GM21515 (cell line): ENCODE data around the gene MEX3A.
A peak's percentile ranks its signal among the peaks of the same experiment; 100 is the strongest.
"Not testable (repeated sequence)": the region's sequence is repeated elsewhere in the genome, so short reads cannot be mapped to it uniquely, and the experiment has no call there.

Source experiments
- ATAC-seq: cut with Tn5 transposase; IDR thresholded peaks from one replicate; pipeline ENCODE4 v1.9.1; 2021; ENCODE audit not compliant: unreplicated experiment

Gene MEX3A

GRCh38 chr1:156056326-156056849, 25.9 kb downstream of the MEX3A start:
- ATAC-seq: no peak

- no peak for ATAC-seq
Measured at GRCh38 chr1:156055281-156056048, 26.8 kb downstream of the MEX3A start.

DNA sequence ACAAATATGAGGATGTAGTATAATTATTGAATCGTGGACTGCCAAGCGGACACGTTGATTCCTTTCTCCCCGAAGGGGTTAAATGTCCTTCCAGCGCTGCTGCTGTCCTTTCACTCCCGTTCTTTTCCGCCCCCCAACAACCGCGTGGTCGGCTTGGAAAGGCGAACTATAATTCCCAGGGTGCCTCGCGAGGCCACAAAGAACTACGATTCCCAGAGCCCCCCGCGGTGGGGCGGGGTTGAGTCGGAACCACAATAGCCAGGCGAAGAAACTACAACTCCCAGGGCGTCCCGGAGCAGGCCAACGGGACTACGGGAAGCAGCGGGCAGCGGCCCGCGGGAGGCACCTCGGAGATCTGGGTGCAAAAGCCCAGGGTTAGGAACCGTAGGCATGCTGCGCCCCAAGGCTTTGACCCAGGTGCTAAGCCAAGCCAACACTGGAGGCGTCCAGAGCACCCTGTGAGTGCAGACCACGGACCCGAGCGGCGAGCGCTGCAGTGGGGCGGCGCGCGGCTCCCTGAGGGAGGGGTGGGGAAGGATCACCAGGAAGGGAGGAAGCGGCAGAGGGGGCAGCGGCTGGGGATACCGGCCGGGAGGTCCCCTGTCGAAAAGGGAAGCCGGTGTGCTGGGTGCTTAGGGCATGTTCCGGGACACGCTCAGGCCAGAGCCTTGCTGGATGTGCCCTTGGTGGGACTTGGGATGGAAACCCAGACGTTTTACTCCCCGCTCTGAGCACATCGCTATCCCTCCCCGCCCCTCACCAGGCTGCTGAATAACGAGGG, 27.6 kb downstream of the MEX3A start, which contains the start of gene LAMTOR2:
Gene LAMTOR2, plus strand, starts transcription at position 283 of the 781 bp plus-strand sequence. Its CDS starts 108 bp downstream, at position 391.
- ATAC-seq: peak; percentile 71

- ATAC-seq: peak; percentile 37
Measured at GRCh38 chr1:156053768-156054499, 28.3 kb downstream of the MEX3A start, which contains the start of gene UBQLN4. Gene UBQLN4 (minus strand): TSS chr1:156053798. CDS start chr1:156053701, 97 bp downstream.

DNA sequence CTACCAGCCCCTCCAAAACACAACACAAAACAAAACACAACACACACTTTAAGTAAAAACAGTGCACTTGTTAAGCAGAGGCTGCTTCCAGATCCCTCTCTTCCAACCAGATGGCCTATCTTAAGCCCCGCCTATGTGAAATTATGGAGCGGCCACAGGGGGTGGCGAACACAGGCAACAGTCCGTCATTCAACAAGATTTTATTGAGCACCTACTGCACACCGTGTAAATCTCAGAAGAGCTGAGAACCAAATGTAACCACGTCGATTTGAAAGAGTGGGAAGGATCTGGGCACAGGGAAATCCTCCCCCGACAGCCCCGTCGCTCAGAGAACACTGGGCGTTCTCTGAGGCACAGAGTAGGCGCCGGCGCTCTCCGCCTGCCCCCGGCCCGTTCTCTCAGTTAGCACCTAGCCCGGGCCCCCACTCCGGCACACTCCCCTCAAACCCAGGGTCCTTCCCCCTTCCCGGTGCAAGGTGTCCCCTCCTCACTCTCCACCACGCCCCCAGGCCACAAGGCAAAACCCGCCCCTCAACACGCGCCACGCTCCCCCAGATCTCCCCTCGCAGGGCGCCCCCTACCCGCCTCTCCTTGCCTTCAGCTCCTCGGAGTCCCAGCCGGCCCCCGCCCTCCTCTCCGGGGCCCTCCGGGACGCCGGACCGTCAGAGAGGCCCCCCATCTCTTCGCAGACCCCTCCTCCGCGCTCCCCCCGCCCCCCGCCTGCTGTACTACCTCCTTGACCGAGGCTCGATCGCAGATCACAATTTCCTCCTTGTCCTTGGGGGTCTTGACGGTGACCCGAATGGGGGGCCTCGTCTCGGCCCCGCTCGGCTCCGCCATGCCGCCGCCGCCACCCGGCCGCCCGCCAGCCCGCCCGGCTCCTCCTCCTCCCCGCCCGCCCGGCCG, 29.1 kb downstream of the MEX3A start:
- ATAC-seq: peak; percentile 17

- no peak for ATAC-seq
Measured at GRCh38 chr1:156051011-156051725, 31.1 kb downstream of the MEX3A start.

DNA sequence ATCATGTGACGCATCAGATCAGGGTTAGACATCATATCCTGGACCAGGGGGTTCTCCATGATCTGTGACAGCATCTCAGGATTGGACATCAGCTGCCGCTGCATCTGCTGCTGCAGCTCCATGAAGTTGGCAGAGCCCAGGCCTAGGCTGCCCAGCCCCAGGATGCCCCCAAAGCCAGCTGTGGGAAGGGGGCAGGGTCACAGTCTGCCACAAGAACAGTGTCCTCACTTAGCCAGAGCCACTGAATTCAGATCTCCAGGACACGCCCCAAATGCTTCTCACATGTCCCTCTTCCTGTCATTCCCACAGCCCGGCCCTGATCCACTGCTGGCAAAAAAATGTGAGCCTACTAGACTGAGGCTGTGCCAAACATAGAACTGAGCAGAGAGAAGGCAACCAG, 31.9 kb downstream of the MEX3A start:
- ATAC-seq: no peak

DNA sequence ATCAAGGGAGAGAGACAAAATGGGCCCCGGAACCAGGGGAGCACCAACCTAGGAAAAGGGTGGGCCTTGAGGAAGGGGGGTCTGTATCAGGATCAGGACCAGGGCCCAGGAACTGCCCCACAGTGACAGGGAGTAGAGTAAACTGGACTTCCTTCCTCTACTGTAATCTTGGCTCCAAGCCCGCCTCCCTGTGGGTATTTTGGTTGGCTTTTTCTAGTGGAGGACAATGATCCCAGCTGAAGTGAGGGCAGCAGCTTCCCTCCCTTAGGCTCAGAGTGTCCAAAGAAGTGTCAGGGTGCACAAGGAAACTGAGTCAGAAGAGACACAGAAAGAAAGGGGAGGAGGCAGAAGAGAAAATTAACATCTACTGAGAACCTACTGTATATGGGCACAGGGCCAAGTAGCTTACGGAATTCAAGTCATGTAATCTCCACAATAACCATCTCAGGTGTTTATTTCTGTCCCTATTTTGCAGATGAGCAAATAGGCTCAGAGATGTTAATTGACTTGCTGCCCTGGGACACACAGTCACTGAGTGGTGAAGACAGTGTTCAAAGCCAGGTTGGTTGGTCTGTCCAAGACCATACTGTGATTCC, 33.5 kb downstream of the MEX3A start:
- ATAC-seq: no peak

DNA sequence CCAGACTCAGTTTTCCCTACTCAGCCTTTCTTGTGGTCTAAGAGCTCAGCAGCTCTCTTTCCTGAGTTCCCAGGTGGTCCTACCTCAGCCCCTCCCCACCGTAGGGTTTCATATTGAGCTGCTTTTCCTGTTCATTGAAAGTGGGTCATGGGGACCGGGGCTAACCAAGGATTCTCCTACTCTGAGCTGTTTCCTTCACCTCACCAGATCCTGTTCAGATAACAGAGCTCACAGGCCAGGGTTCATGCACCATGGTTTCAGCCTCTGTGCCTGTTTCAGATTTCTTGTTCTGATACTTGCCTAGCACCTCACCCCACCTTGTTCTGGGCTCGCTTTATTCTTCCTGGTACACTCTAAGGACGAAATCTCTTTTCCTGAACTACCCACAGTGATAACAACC, 37.2 kb downstream of the MEX3A start:
- no peak for ATAC-seq

- ATAC-seq: no peak
Measured at GRCh38 chr1:156042828-156043227, 39.4 kb downstream of the MEX3A start.

GRCh38 chr1:156034991-156035390, 47.3 kb downstream of the MEX3A start:
- not testable (repeated sequence) for ATAC-seq

DNA sequence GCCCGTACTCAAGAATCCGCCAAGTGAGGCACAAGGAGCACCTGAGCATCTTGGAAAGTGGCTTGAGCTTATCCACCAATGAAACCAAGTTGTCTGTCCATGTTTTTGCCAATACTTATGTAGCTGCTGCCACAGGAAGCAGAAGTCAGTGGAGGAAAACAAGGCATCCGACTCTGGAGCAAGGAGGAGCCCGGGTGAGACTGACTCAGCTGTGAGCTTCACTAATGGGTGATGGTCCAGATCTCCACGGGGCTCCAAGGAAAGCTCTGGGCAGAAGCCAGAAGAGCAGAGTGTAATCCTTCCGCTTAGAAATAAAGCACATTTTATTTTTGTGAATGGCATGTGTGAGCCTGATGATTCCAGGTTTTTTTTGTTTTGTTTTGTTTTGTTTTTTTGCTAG, 49.3 kb downstream of the MEX3A start:
- ATAC-seq: no peak

DNA sequence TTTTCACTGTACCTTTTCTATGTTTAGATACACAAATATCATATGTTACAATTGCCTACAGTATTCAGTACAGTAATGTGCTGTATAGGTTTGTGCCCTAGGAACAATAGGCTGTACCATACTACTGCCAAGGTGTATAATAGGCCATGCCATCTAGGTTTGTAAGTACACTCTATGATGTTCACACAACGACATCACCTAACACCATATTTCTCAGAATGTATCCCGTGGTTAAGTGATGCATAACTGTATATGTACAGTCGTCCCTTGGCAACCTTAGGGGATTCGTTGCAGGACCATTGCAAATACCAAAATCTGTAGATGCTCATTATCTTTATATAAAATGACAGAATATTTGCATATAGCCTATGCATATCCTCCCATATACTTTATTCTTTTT, 55.7 kb downstream of the MEX3A start:
- no peak for ATAC-seq

DNA sequence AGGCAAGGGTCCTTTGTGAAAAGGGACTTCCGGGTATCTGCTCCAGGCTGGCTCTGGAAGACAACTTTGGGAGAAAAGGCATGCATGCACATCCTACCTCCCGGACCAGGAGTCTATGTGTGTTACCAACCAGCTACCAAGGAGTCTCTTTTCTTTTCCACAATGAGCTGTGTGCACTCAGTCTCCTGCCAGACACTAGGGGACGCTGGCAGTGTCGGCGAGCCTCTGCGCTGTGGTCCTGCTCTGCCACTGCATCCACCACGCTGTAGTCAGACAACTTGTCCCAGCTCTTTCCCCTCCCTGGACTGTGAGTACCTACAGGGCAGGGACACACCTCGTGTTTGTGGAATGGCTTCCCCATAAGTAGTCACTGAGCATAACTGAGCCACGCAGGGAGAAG, 56.4 kb downstream of the MEX3A start:
- ATAC-seq: no peak

DNA sequence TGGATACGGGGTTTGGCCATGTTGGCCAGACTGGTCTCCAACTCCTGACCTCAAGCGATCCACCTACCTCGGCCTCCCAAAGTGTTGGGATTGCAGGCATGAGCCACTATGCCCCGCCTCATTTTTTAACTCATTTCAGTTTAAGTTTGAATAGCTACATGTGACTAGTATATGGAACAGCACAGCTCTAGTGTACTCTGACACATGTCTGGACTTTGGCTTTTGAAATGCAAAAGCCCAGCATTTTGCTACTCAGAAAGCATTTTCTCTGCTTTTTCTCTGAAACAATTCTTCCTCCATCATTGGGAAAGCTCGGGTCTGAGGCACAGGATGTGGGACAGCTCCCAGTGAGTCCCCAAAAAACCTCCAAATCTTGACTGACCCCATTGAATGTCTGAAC, 57.5 kb downstream of the MEX3A start:
- no peak for ATAC-seq
